ENCODE data around the gene MRI1. TPM values are rescaled to one million over a fixed set of nuclear protein-coding genes. Genes with fewer than 3 reads are reported as not detected.

Gene MRI1
- total RNA-seq, 1 donor from 2014 or later = 28.7 TPM

DNA sequence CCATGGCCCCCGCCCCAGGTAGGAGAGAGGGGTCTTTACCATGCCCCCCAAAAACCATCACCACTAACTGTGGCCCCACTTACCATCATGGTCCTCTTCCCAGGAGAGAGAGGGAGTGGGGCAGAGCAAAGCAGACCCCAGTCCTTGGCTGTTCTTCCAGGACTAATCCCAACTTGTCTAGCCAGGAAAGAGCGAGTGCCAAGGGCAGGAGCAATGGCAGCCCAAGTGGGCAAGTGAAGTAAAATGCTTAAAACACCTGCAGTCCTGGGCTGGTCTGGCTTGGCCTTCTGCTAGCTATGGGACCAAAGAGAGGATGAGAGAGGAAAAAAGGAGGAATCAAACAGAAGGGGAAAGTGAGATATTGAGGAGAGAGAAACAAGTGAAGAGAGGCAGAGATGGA, 48.8 kb downstream of the MRI1 start:
- no peak overlapping the region for H3K4me3 Mint-ChIP-seq
- peaks cover 2% of the 10 kb centered on the region for H3K4me1 Mint-ChIP-seq
- no peak for DNase-seq (ENCODE audit: low spot score in 2 of 2, unreplicated experiment in 2 of 2)
- H3K27ac Mint-ChIP-seq = no peak overlapping the region
- no peaks in the 10 kb centered on the region for H3K9me3 Mint-ChIP-seq
- H3K27me3 Mint-ChIP-seq (ENCODE audit: low read depth) = no peaks in the 10 kb centered on the region
- TF ChIP-seq, protein P1, sequence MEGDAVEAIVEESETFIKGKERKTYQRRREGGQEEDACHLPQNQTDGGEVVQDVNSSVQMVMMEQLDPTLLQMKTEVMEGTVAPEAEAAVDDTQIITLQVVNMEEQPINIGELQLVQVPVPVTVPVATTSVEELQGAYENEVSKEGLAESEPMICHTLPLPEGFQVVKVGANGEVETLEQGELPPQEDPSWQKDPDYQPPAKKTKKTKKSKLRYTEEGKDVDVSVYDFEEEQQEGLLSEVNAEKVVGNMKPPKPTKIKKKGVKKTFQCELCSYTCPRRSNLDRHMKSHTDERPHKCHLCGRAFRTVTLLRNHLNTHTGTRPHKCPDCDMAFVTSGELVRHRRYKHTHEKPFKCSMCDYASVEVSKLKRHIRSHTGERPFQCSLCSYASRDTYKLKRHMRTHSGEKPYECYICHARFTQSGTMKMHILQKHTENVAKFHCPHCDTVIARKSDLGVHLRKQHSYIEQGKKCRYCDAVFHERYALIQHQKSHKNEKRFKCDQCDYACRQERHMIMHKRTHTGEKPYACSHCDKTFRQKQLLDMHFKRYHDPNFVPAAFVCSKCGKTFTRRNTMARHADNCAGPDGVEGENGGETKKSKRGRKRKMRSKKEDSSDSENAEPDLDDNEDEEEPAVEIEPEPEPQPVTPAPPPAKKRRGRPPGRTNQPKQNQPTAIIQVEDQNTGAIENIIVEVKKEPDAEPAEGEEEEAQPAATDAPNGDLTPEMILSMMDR (IDR thresholded peaks at IDR 0.05; ENCODE audit: unreplicated experiment) = no peak
- H3K36me3 Mint-ChIP-seq = peaks cover 23% of the 10 kb centered on the region

DNA sequence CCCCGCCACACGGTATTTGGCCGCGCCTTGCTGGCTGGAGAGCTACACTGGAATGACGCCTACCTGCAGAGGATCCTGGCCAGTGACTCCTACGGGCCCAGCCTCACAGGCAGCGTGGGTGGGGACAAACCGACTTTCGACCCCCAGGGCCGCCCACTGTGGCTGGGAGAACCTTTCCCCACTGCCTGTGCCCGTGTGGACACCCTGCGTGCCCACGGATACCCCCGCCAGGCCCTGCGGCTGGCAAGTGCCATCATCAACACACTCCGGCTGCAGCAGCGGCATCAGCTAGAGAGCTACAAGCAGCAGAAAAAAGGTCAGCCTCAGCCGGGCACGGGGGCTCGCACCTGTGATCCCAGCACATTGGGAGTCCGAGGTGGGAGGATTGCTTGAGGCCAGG, 50.2 kb downstream of the MRI1 start:
- peaks cover 19% of the 10 kb centered on the region for H3K36me3 Mint-ChIP-seq
- H3K4me3 Mint-ChIP-seq = no peak overlapping the region
- H3K9me3 Mint-ChIP-seq = no peaks in the 10 kb centered on the region
- DNase-seq (ENCODE audit: low spot score in 2 of 2, unreplicated experiment in 2 of 2) = no peak
- TF ChIP-seq, protein P1 (IDR thresholded peaks at IDR 0.05; ENCODE audit: unreplicated experiment) = no peak
- no peaks in the 10 kb centered on the region for H3K27me3 Mint-ChIP-seq (ENCODE audit: low read depth)
- H3K4me1 Mint-ChIP-seq = peaks cover 5% of the 10 kb centered on the region
- no peak overlapping the region for H3K27ac Mint-ChIP-seq

GRCh38 chr19:13817018-13817614, 52.8 kb downstream of the MRI1 start:
- Mint-ChIP-seq H3K4me1 (peaks cover 5% of the 10 kb centered on the region), H3K27ac (no peak overlapping the region), H3K9me3 (no peaks in the 10 kb centered on the region), H3K36me3 (peaks cover 20% of the 10 kb centered on the region), H3K27me3 (ENCODE audit: low read depth) (no peaks in the 10 kb centered on the region), H3K4me3 (peak overlapping the region; percentile 17)
- TF ChIP-seq, protein P1 (IDR thresholded peaks at IDR 0.05; ENCODE audit: unreplicated experiment) = no peak
- no peak for DNase-seq (ENCODE audit: low spot score in 2 of 2, unreplicated experiment in 2 of 2)

DNA sequence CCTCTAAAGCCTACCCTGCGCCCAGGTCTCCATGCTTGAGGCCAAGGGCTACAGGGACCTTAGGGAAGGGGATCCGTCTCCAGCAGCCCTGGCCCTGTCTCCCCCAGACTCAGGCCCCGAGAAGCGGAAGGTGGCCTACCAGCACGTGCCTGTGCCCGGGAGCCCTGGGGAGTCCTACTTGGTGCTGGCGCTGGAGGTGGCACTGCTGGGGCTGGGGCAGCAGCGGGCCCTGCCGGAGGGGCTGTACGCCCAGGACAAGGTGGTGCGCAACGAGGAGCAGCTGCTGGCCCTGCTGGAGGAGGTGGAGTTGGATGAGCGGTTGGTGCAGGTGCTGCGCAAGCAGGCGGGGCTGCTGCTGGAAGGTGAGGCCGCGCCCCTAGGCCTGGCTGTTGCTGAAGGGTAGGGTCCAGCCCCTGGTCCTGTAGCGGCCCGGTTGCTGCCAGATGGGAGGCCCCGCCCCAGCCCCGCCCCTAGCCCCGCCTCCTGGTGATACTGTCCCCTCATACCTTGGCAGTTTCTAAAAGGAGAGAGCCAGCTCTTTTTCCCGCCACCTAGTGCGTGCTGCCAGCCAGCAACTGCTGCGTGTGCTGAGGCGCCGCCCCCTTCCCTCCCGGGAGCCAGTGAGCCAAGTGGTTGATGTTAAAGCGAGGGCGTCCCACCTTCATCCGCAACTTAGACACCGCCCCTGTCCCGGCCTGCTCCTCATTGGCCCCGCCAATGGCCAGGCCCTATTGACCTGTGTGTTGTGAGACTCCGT, 53.5 kb downstream of the MRI1 start:
- TF ChIP-seq, protein P1 (IDR thresholded peaks at IDR 0.05; ENCODE audit: unreplicated experiment) = no peak
- Mint-ChIP-seq H3K4me1 (peaks cover 5% of the 10 kb centered on the region), H3K27ac (no peak overlapping the region), H3K4me3 (peak overlapping the region; percentile 26), H3K9me3 (no peaks in the 10 kb centered on the region), H3K36me3 (peaks cover 22% of the 10 kb centered on the region), H3K27me3 (ENCODE audit: low read depth) (no peaks in the 10 kb centered on the region)
- no peak for DNase-seq (ENCODE audit: low spot score in 2 of 2, unreplicated experiment in 2 of 2)

DNA sequence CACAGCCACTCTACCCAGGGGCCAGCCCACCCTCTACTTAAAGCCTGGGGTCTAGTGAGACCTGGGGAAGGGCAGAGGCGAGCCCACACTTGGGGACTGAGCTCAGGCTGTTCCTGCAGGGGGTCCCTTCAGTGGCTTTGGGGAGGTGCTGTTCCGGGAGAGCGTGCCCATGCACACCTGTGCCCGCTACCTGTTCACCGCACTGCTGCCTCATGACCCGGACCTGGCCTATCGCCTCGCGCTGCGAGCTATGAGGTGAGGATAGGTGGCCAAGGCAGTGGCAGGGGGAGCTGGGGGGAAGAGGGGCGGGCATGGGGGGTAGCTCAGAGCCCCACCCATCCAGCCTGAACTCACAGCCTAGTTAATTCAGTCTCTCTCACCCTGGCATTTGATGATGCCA, 54.9 kb downstream of the MRI1 start:
- Mint-ChIP-seq H3K36me3 (peaks cover 20% of the 10 kb centered on the region), H3K27ac (no peak overlapping the region), H3K27me3 (ENCODE audit: low read depth) (no peaks in the 10 kb centered on the region), H3K9me3 (no peaks in the 10 kb centered on the region), H3K4me3 (no peak overlapping the region), H3K4me1 (peaks cover 5% of the 10 kb centered on the region)
- TF ChIP-seq, protein P1 (IDR thresholded peaks at IDR 0.05; ENCODE audit: unreplicated experiment) = no peak
- DNase-seq (ENCODE audit: low spot score in 2 of 2, unreplicated experiment in 2 of 2) = no peak
